C4-2B (cell line): ENCODE results near the gene TRIB2.

Source experiments
- H3K27ac ChIP-seq: fragments of 450-650 bp; 2 replicates; pipeline ENCODE4 v1.5.1; 2017
- CTCF ChIP-seq: fragments of 450-650 bp; conservative IDR thresholded peaks from 2 replicates; pipeline ENCODE4 v1.5.1; 2017; ENCODE audit warnings: mild to moderate bottlenecking
- ZFX ChIP-seq: fragments of 450-650 bp; IDR thresholded peaks from 2 replicates; pipeline ENCODE4 v1.6.1; 2017

Gene TRIB2

GRCh38 chr2:12718711-12719399, 2.1 kb downstream of the TRIB2 start:
- peak overlapping the region; percentile 73 for H3K27ac ChIP-seq
- no peak for TF ChIP-seq CTCF
- TF ChIP-seq ZFX = no peak

- H3K27ac ChIP-seq = peak overlapping the region; percentile 73
- TF ChIP-seq CTCF = no peak
- TF ChIP-seq ZFX = no peak
Observed at GRCh38 chr2:12719400-12720277, 2.9 kb downstream of the TRIB2 start.

GRCh38 chr2:12720278-12720620, 3.5 kb downstream of the TRIB2 start:
- no peak overlapping the region for H3K27ac ChIP-seq
- no peak for TF ChIP-seq CTCF
- TF ChIP-seq ZFX = no peak

GRCh38 chr2:12720754-12721378, 4.1 kb downstream of the TRIB2 start:
- no peak overlapping the region for H3K27ac ChIP-seq
- TF ChIP-seq CTCF = no peak
- no peak for TF ChIP-seq ZFX

- TF ChIP-seq CTCF (no peak), ZFX (no peak)
- H3K27ac ChIP-seq = no peak overlapping the region
Observed at GRCh38 chr2:12721566-12722446, 5.1 kb downstream of the TRIB2 start.

GRCh38 chr2:12722447-12723316, 5.9 kb downstream of the TRIB2 start:
- H3K27ac ChIP-seq = no peak overlapping the region
- TF ChIP-seq CTCF (no peak), ZFX (no peak)
